Right atrium auricular region (tissue), 2 donors: ENCODE data around the gene CYP2C19. TPM values are rescaled to one million over a fixed set of nuclear protein-coding genes. Genes with fewer than 3 reads are reported as not detected.
"Not testable (repeated sequence)": the region's sequence is repeated elsewhere in the genome, so short reads cannot be mapped to it uniquely, and the experiment has no call there.

Experiments used
- DNase-seq: peaks from one replicate; pipeline ENCODE4 v3.0.0-alpha.2; 2019; ENCODE audit warnings: low spot score
- H3K27ac ChIP-seq, 2 donors: fragments of 200-600 bp; sonication (generic); 1 replicate in 1 of 2; 2 replicates in 1 of 2; pipeline ENCODE4 v1.5.1; 2016 to 2019
- H3K27me3 ChIP-seq, 2 donors: fragments of 200-600 bp; sonication (generic); one replicate each; pipeline versions ENCODE4 v1.5.1 to v1.6.0; 2017 to 2019
- H3K36me3 ChIP-seq: fragments of 200-600 bp; sonication (generic); one replicate; pipeline ENCODE4 v1.5.1; 2016
- H3K4me1 ChIP-seq, 2 donors: fragments of 200-600 bp; sonication (generic); one replicate each; pipeline versions ENCODE4 v1.5.1 to v1.6.0; 2017 to 2019
- H3K4me3 ChIP-seq, 2 donors: fragments of 200-600 bp; sonication (generic); 1 replicate in 1 of 2; 2 replicates in 1 of 2; pipeline ENCODE4 v1.5.1; 2017 to 2019; ENCODE audit warnings: mild to moderate bottlenecking in 1 of 2, moderate library complexity in 1 of 2
- H3K9me3 ChIP-seq, 2 donors: fragments of 200-600 bp; sonication (generic); one replicate each; pipeline ENCODE4 v1.5.1; 2019
- CTCF ChIP-seq, 2 donors: fragments of 200-600 bp; sonication (generic); IDR thresholded peaks; one replicate each; pipeline ENCODE4 v1.5.1; 2019; ENCODE audit warnings: antibody characterized with exemption in 2 of 2
- total RNA-seq, 2 donors: library from RNA; depleted of rRNA; stranded (reverse); fragments of >200 nt; gene quantifications; one replicate each; pipeline ENCODE4 v1.1.0, GENCODE V29; 2016

CYP2C19 gene
- total RNA-seq, 2 donors from 2014 or later: not detected

- Histone ChIP-seq H3K9me3 (no peaks in the 10 kb centered on the region), H3K27me3 (no peaks in the 10 kb centered on the region)
- no peak for TF ChIP-seq CTCF (IDR thresholded peaks at IDR 0.05)
These were observed 22.7 kb downstream of the CYP2C19 start for GRCh38 chr10:94785211-94785610.

GRCh38 chr10:94800551-94800950, 38.1 kb downstream of the CYP2C19 start:
- DNase-seq, H3K9me3 ChIP-seq, H3K4me3 ChIP-seq, H3K27ac ChIP-seq, H3K4me1 ChIP-seq, H3K36me3 ChIP-seq, H3K27me3 ChIP-seq: not testable (repeated sequence)

More at GRCh38 chr10:94785211-94785610, 22.7 kb downstream of the CYP2C19 start:
- Histone ChIP-seq H3K36me3 (no peaks in the 10 kb centered on the region), H3K27ac (no peak overlapping the region), H3K4me1 (no peaks in the 10 kb centered on the region), H3K4me3 (no peak overlapping the region)
- DNase-seq: no peak

- no peaks in the 10 kb centered on the region for H3K4me1 ChIP-seq
- H3K27me3 ChIP-seq: no peaks in the 10 kb centered on the region
- DNase-seq: no peak
- H3K9me3 ChIP-seq: peaks cover 0 to 6% of the 10 kb centered on the region in 2 donors
- no peaks in the 10 kb centered on the region for H3K36me3 ChIP-seq
- H3K4me3 ChIP-seq: no peak overlapping the region
- no peak overlapping the region for H3K27ac ChIP-seq
- TF ChIP-seq CTCF (IDR thresholded peaks at IDR 0.05): no peak
These were observed 40.8 kb downstream of the CYP2C19 start for GRCh38 chr10:94803307-94803706.

- not testable (repeated sequence) for H3K9me3 ChIP-seq, DNase-seq, H3K27me3 ChIP-seq, H3K36me3 ChIP-seq, H3K4me3 ChIP-seq, H3K4me1 ChIP-seq, H3K27ac ChIP-seq
These were observed 67.5 kb downstream of the CYP2C19 start for GRCh38 chr10:94830025-94830424.

- no peak for DNase-seq
- H3K27ac ChIP-seq: no peak overlapping the region
- H3K27me3 ChIP-seq: no peaks in the 10 kb centered on the region
- no peaks in the 10 kb centered on the region for H3K9me3 ChIP-seq
- no peaks in the 10 kb centered on the region for H3K36me3 ChIP-seq
- TF ChIP-seq CTCF (IDR thresholded peaks at IDR 0.05): no peak
- H3K4me1 ChIP-seq: no peaks in the 10 kb centered on the region
- no peak overlapping the region for H3K4me3 ChIP-seq
These were observed 83.7 kb downstream of the CYP2C19 start for GRCh38 chr10:94846204-94846603.

- Histone ChIP-seq H3K36me3 (no peaks in the 10 kb centered on the region), H3K9me3 (no peaks in the 10 kb centered on the region), H3K4me1 (no peaks in the 10 kb centered on the region), H3K27ac (no peak overlapping the region), H3K4me3 (no peak overlapping the region), H3K27me3 (no peaks in the 10 kb centered on the region)
- TF ChIP-seq CTCF (IDR thresholded peaks at IDR 0.05): no peak
- no peak for DNase-seq
These were observed 88.3 kb downstream of the CYP2C19 start for GRCh38 chr10:94850766-94851165.

- no peak for TF ChIP-seq CTCF (IDR thresholded peaks at IDR 0.05)
- DNase-seq: no peak
- Histone ChIP-seq H3K36me3 (no peaks in the 10 kb centered on the region), H3K27me3 (no peaks in the 10 kb centered on the region), H3K27ac (no peak overlapping the region), H3K4me3 (no peak overlapping the region), H3K9me3 (no peaks in the 10 kb centered on the region), H3K4me1 (no peaks in the 10 kb centered on the region)
These were observed 88.8 kb downstream of the CYP2C19 start for GRCh38 chr10:94851263-94851662.
